WTC11 (cell line): ENCODE data around the gene GAB4. TPM values are rescaled to one million over a fixed set of nuclear protein-coding genes. Genes with fewer than 3 reads are reported as not detected.

Experiments used
- ATAC-seq: fragments of 200-7000 bp; cut with Tn5 transposase; 2 replicates; pipeline ENCODE4 v1.10.0; 2021; ENCODE audit warnings: mild to moderate bottlenecking, moderate library complexity
- CTCF ChIA-PET: fragments of 300-600 bp; sonication (Branson Sonifier 250); formaldehyde crosslinking; loops from one replicate; lab custom pipeline; 2021; ENCODE audit warnings: antibody characterized with exemption; lab: Charles Lee
- POLR2A ChIA-PET: fragments of 350-600 bp; sonication (Branson Sonifier 250); formaldehyde crosslinking; loops from one replicate; lab custom pipeline; 2021; ENCODE audit warnings: antibody characterized with exemption; lab: Charles Lee
- DNase-seq: peaks from one replicate; pipeline ENCODE4 v3.0.0; 2021; ENCODE audit warnings: low spot score
- H3K27ac Mint-ChIP-seq: 2 replicates; pipeline ENCODE4 v1.8.0; 2021; ENCODE audit warnings: mixed read lengths
- H3K27me3 Mint-ChIP-seq: 2 replicates; pipeline ENCODE4 v1.8.0; 2021; ENCODE audit warnings: low read depth, mild to moderate bottlenecking, moderate library complexity, mixed read lengths
- H3K36me3 Mint-ChIP-seq: 2 replicates; pipeline ENCODE4 v1.8.0; 2021; ENCODE audit warnings: mixed read lengths
- H3K4me1 Mint-ChIP-seq: 2 replicates; pipeline ENCODE4 v1.8.0; 2022; ENCODE audit warnings: mixed read lengths
- H3K4me3 Mint-ChIP-seq: 2 replicates; pipeline ENCODE4 v1.8.0; 2021; ENCODE audit warnings: mild to moderate bottlenecking, moderate library complexity, mixed read lengths
- H3K9me3 Mint-ChIP-seq: 2 replicates; pipeline ENCODE4 v1.8.0; 2021; ENCODE audit warnings: mixed read lengths
- EMX1 ChIP-seq: fragments of 250-450 bp; sonication (Bioruptor Pico); IDR thresholded peaks from 2 replicates; pipeline ENCODE4 v1.8.0; 2021; ENCODE audit warnings: mild to moderate bottlenecking
- FOXJ3 ChIP-seq: sonication (generic); formaldehyde crosslinking; IDR thresholded peaks from 2 replicates; pipeline ENCODE4 v1.9.0; 2021; ENCODE audit warnings: missing genetic modification reagents, mild to moderate bottlenecking, borderline replicate concordance
- FOXP1 ChIP-seq: sonication (generic); formaldehyde crosslinking; IDR thresholded peaks from 2 replicates; pipeline ENCODE4 v1.8.0; 2022; ENCODE audit warnings: missing genetic modification reagents, mild to moderate bottlenecking, moderate library complexity, borderline replicate concordance
- GABPB1 ChIP-seq: sonication (generic); formaldehyde crosslinking; IDR thresholded peaks from 2 replicates; pipeline ENCODE4 v1.8.1; 2023; ENCODE audit warnings: mild to moderate bottlenecking, missing genetic modification reagents
- GTF2I ChIP-seq: fragments of 250-450 bp; sonication (Bioruptor Pico); conservative IDR thresholded peaks from 2 replicates; pipeline ENCODE4 v1.4.0; 2021; ENCODE audit warnings: mild to moderate bottlenecking
- JAZF1 ChIP-seq: fragments of 250-450 bp; sonication (Bioruptor Pico); IDR thresholded peaks from 2 replicates; pipeline ENCODE4 v1.9.0; 2021; ENCODE audit warnings: moderate library complexity, mild to moderate bottlenecking, inconsistent platforms
- KAT7 ChIP-seq: sonication (generic); formaldehyde crosslinking; IDR thresholded peaks from 2 replicates; pipeline ENCODE4 v1.8.1; 2023; ENCODE audit warnings: missing genetic modification reagents, mild to moderate bottlenecking, borderline replicate concordance
- NR2C2 ChIP-seq: sonication (generic); formaldehyde crosslinking; IDR thresholded peaks from 2 replicates; pipeline ENCODE4 v1.8.0; 2022; ENCODE audit warnings: mild to moderate bottlenecking, missing genetic modification reagents
- RORB ChIP-seq: fragments of 250-450 bp; sonication (Bioruptor Pico); IDR thresholded peaks from 2 replicates; pipeline ENCODE4 v1.9.0; 2021; ENCODE audit warnings: mild to moderate bottlenecking
- TCF7 ChIP-seq: sonication (generic); formaldehyde crosslinking; IDR thresholded peaks from 2 replicates; pipeline ENCODE4 v1.8.0; 2022; ENCODE audit warnings: mild to moderate bottlenecking, low read depth, missing genetic modification reagents, moderate library complexity
- ZMAT4 ChIP-seq: fragments of 250-450 bp; sonication (Bioruptor Pico); IDR thresholded peaks from 2 replicates; pipeline ENCODE4 v1.9.0; 2021; ENCODE audit warnings: mild to moderate bottlenecking
- ZNF317 ChIP-seq: sonication (generic); formaldehyde crosslinking; IDR thresholded peaks from 2 replicates; pipeline ENCODE4 v1.8.1; 2023; ENCODE audit warnings: low read depth, mild to moderate bottlenecking, moderate library complexity, missing genetic modification reagents, borderline replicate concordance
- ZNF423 ChIP-seq: fragments of 250-450 bp; sonication (Bioruptor Pico); IDR thresholded peaks from 2 replicates; pipeline ENCODE4 v2.1.2; 2022; ENCODE audit warnings: mild to moderate bottlenecking, moderate library complexity
- total RNA-seq: library from RNA; stranded (reverse); gene quantifications from 3 replicates; pipeline ENCODE4 v1.2.3, GENCODE V29; 2021
- TF ChIP-seq, protein P1 (sequence below): fragments of 250-450 bp; sonication (Bioruptor Pico); IDR thresholded peaks from 2 replicates; pipeline ENCODE4 v2.1.2; 2022; ENCODE audit warnings: mild to moderate bottlenecking, moderate library complexity
- TF ChIP-seq, protein P2 (sequence below): sonication (generic); formaldehyde crosslinking; IDR thresholded peaks from 2 replicates; pipeline ENCODE4 v1.8.0; 2022; ENCODE audit warnings: mild to moderate bottlenecking, missing genetic modification reagents
- TF ChIP-seq, protein P3 (sequence below): fragments of 250-450 bp; sonication (Bioruptor Pico); conservative IDR thresholded peaks from 2 replicates; pipeline ENCODE4 v1.9.0; 2021; ENCODE audit warnings: mild to moderate bottlenecking
- TF ChIP-seq, protein P4 (sequence below): sonication (generic); formaldehyde crosslinking; conservative IDR thresholded peaks from 2 replicates; pipeline ENCODE4 v1.8.1; 2023; ENCODE audit warnings: mild to moderate bottlenecking, low read depth, missing genetic modification reagents, moderate library complexity
- TF ChIP-seq, protein P5 (sequence below): sonication (generic); formaldehyde crosslinking; IDR thresholded peaks from 2 replicates; pipeline ENCODE4 v1.8.1; 2022; ENCODE audit warnings: missing genetic modification reagents, borderline replicate concordance
- TF ChIP-seq, protein P6 (sequence below): sonication (generic); formaldehyde crosslinking; IDR thresholded peaks from 2 replicates; pipeline ENCODE4 v1.8.0; 2023; ENCODE audit warnings: mild to moderate bottlenecking, missing genetic modification reagents

Gene GAB4
- total RNA-seq, 1 experiment from 2014 or later: 0.09 TPM

DNA sequence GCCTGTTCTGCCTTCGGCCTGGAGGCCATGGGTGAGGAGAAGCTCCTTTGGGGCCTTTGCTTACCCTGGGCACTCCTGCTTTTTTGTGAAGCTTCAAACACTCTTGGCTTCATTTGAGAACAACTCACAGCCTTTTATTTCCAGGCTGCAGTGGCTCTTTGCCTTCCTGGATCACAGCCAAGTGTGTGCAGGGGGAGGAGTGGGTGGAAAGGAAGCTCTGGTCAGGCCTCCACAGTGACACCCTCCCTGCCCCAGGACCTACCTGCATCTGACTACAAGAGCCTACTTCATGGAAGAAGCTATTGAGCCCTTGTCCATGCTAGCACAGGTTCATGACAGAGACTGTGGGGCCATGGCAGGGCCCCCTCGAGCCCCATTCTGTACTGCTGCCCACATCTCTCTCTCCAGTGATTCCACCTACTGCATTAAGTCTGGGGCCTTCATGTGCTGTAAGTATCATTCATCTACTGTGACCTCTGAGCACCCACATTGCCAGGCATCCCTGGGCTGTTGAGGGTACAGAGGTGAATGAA is 52.3 kb downstream of the GAB4 start:
- peaks cover 4% of the 10 kb centered on the region; the same call in 1 of the 2 replicates for H3K27me3 Mint-ChIP-seq

DNA sequence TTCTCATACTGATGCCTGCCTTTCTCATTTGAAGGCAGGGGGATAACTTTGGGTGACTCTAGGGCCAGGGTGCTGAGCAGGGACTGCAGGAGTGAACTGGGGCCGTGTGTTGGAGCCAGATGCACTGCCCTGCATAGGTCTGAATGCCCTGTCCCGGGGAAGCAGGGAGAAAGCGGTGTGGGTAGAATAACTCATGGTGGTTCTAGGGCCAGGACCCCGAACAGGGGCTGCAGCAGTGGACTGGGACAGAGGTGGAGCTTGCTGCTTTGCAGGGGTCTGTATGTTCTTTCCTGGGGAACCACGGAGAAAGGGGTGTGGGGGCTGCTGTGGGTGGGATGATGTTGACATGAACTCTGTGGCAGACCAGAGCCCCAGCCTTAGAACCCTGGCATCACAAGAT is 52.9 kb downstream of the GAB4 start:
- Mint-ChIP-seq H3K27ac (no peak overlapping the region), H3K4me1 (no peaks in the 10 kb centered on the region), H3K27me3 (peaks cover 4% of the 10 kb centered on the region; the same call in 1 of the 2 replicates), H3K9me3 (peaks cover 77% of the 10 kb centered on the region), H3K36me3 (peaks cover 22% of the 10 kb centered on the region), H3K4me3 (no peak overlapping the region)
- no peak for ATAC-seq
- no peak for DNase-seq
- CTCF ChIA-PET: no interaction called here
- POLR2A ChIA-PET: no interaction called here
- TF ChIP-seq, protein P1, sequence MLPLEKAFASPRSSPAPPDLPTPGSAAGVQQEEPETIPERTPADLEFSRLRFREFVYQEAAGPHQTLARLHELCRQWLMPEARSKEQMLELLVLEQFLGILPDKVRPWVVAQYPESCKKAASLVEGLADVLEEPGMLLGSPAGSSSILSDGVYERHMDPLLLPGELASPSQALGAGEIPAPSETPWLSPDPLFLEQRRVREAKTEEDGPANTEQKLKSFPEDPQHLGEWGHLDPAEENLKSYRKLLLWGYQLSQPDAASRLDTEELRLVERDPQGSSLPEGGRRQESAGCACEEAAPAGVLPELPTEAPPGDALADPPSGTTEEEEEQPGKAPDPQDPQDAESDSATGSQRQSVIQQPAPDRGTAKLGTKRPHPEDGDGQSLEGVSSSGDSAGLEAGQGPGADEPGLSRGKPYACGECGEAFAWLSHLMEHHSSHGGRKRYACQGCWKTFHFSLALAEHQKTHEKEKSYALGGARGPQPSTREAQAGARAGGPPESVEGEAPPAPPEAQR (CRISPR knock-in tag): no peak
- no peak for TF ChIP-seq EMX1 (CRISPR knock-in tag)
- TF ChIP-seq ZNF317: no peak
- no peak for TF ChIP-seq FOXP1 (CRISPR knock-in tag)
- TF ChIP-seq KAT7 (CRISPR knock-in tag): no peak
- TF ChIP-seq FOXJ3 (CRISPR knock-in tag): no peak
- TF ChIP-seq, protein P2, sequence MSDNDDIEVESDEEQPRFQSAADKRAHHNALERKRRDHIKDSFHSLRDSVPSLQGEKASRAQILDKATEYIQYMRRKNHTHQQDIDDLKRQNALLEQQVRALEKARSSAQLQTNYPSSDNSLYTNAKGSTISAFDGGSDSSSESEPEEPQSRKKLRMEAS (CRISPR knock-in tag): no peak
- no peak for TF ChIP-seq ZNF423 (CRISPR knock-in tag)
- TF ChIP-seq, protein P3, sequence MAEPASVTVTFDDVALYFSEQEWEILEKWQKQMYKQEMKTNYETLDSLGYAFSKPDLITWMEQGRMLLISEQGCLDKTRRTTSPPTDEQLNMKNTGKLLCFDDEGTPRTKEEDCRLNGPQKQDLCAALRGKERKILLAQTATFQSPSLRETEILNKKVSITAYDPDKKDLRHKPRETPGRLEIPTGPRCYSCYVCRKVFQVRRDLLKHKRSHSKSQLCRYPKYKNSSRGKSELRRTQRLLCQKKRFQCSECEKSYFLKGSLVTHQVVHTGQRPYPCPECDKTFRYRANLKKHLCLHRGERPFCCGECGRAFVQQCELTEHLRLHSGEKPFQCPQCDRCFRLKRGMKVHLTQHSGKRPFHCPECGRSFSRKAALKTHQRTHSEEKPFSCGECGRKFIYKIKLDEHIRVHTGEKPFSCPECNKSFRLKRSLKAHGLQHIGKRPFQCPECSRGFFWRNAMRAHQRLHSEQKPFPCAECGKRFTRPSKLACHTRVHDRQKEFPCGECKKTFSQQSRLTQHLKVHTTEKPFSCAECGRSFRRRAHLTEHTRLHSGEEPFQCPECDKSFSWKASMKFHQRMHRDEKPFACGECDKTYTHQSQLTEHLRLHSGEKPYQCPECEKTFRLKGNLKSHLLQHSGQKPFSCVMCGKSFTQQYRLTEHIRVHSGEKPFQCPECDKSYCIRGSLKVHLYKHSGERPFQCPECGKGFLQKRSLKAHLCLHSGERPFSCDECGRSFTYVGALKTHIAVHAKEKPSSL: no peak
- TF ChIP-seq RORB (CRISPR knock-in tag): no peak
- TF ChIP-seq NR2C2 (CRISPR knock-in tag): no peak
- TF ChIP-seq, protein P4, sequence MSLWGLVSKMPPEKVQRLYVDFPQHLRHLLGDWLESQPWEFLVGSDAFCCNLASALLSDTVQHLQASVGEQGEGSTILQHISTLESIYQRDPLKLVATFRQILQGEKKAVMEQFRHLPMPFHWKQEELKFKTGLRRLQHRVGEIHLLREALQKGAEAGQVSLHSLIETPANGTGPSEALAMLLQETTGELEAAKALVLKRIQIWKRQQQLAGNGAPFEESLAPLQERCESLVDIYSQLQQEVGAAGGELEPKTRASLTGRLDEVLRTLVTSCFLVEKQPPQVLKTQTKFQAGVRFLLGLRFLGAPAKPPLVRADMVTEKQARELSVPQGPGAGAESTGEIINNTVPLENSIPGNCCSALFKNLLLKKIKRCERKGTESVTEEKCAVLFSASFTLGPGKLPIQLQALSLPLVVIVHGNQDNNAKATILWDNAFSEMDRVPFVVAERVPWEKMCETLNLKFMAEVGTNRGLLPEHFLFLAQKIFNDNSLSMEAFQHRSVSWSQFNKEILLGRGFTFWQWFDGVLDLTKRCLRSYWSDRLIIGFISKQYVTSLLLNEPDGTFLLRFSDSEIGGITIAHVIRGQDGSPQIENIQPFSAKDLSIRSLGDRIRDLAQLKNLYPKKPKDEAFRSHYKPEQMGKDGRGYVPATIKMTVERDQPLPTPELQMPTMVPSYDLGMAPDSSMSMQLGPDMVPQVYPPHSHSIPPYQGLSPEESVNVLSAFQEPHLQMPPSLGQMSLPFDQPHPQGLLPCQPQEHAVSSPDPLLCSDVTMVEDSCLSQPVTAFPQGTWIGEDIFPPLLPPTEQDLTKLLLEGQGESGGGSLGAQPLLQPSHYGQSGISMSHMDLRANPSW (CRISPR knock-in tag): no peak
- no peak for TF ChIP-seq JAZF1
- TF ChIP-seq GABPB1 (CRISPR knock-in tag): no peak
- TF ChIP-seq TCF7 (CRISPR knock-in tag): no peak
- TF ChIP-seq, protein P5, sequence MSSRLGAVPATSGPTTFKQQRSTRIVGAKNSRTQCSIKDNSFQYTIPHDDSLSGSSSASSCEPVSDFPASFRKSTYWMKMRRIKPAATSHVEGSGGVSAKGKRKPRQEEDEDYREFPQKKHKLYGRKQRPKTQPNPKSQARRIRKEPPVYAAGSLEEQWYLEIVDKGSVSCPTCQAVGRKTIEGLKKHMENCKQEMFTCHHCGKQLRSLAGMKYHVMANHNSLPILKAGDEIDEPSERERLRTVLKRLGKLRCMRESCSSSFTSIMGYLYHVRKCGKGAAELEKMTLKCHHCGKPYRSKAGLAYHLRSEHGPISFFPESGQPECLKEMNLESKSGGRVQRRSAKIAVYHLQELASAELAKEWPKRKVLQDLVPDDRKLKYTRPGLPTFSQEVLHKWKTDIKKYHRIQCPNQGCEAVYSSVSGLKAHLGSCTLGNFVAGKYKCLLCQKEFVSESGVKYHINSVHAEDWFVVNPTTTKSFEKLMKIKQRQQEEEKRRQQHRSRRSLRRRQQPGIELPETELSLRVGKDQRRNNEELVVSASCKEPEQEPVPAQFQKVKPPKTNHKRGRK (CRISPR knock-in tag): no peak
- no peak for TF ChIP-seq ZMAT4 (CRISPR knock-in tag)

More for the DNA sequence above, 52.3 kb downstream of the GAB4 start:
- H3K27ac Mint-ChIP-seq: no peak overlapping the region
- H3K4me1 Mint-ChIP-seq: no peaks in the 10 kb centered on the region
- ChIA-PET POLR2A (no interaction called here), CTCF (no interaction called here)
- DNase-seq (no peak), ATAC-seq (no peak)
- H3K4me3 Mint-ChIP-seq: no peak overlapping the region
- H3K36me3 Mint-ChIP-seq: peaks cover 24% of the 10 kb centered on the region
- peaks cover 77% of the 10 kb centered on the region for H3K9me3 Mint-ChIP-seq
- TF ChIP-seq, protein P6, sequence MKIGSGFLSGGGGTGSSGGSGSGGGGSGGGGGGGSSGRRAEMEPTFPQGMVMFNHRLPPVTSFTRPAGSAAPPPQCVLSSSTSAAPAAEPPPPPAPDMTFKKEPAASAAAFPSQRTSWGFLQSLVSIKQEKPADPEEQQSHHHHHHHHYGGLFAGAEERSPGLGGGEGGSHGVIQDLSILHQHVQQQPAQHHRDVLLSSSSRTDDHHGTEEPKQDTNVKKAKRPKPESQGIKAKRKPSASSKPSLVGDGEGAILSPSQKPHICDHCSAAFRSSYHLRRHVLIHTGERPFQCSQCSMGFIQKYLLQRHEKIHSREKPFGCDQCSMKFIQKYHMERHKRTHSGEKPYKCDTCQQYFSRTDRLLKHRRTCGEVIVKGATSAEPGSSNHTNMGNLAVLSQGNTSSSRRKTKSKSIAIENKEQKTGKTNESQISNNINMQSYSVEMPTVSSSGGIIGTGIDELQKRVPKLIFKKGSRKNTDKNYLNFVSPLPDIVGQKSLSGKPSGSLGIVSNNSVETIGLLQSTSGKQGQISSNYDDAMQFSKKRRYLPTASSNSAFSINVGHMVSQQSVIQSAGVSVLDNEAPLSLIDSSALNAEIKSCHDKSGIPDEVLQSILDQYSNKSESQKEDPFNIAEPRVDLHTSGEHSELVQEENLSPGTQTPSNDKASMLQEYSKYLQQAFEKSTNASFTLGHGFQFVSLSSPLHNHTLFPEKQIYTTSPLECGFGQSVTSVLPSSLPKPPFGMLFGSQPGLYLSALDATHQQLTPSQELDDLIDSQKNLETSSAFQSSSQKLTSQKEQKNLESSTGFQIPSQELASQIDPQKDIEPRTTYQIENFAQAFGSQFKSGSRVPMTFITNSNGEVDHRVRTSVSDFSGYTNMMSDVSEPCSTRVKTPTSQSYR (CRISPR knock-in tag): no peak
- no peak for TF ChIP-seq GTF2I
- TF ChIP-seq, all 79 proteins: peak for 0
